Sigmoid colon (tissue), 7 donors: ENCODE data around the gene ICE1. TPM values are rescaled to one million over a fixed set of nuclear protein-coding genes. Genes with fewer than 3 reads are reported as not detected.
A peak's percentile ranks its signal among the peaks of the same experiment; 100 is the strongest.
"Not testable (repeated sequence)": the region's sequence is repeated elsewhere in the genome, so short reads cannot be mapped to it uniquely, and the experiment has no call there.

Experiments
- DNase-seq: peaks from one replicate; pipeline ENCODE4 v3.0.0-alpha.2; 2019
- H3K27ac ChIP-seq, 4 donors: fragments of 200-600 bp; sonication (generic); one replicate each; pipeline ENCODE4 v1.5.1; 2016 to 2019; ENCODE audit warnings: mild to moderate bottlenecking in 1 of 4
- H3K27me3 ChIP-seq, 3 donors: fragments of 200-600 bp; sonication (generic); one replicate each; pipeline ENCODE4 v1.5.1; 2019; ENCODE audit warnings: mild to moderate bottlenecking in 1 of 3
- H3K36me3 ChIP-seq, 4 donors: fragments of 200-600 bp; sonication (generic); one replicate each; pipeline ENCODE4 v1.5.1; 2016 to 2019
- H3K4me1 ChIP-seq, 4 donors: fragments of 200-600 bp; sonication (generic); one replicate each; pipeline ENCODE4 v1.5.1; 2017 to 2019
- H3K4me3 ChIP-seq, 4 donors: fragments of 200-600 bp; sonication (generic); one replicate each; pipeline ENCODE4 v1.5.1; 2017 to 2019; ENCODE audit warnings: mild to moderate bottlenecking in 2 of 4, moderate library complexity in 1 of 4
- H3K9me3 ChIP-seq, 4 donors: fragments of 200-600 bp in 3 of 4; sonication (generic) in 3 of 4; one replicate each; pipeline versions ENCODE4 v1.5.1 to v1.6.1; 2013 to 2019
- CTCF ChIP-seq, 4 experiments: fragments of 450-650 bp in 3 of 4; fragments of 200-600 bp in 1 of 4; IDR thresholded peaks; one replicate each; pipeline ENCODE4 v1.5.1; 2016 to 2019; ENCODE audit warnings: antibody characterized with exemption in 4 of 4, mild to moderate bottlenecking in 3 of 4, moderate library complexity in 2 of 4
- EP300 ChIP-seq, 4 donors: sonication (generic); formaldehyde crosslinking; IDR thresholded peaks; one replicate each; pipeline ENCODE4 v1.6.1; 2017; ENCODE audit warnings: antibody characterized with exemption in 4 of 4
- POLR2A ChIP-seq, 2 donors: fragments of 450-650 bp; IDR thresholded peaks; one replicate each; pipeline ENCODE4 v1.6.1; 2016; ENCODE audit warnings: antibody characterized with exemption in 2 of 2, mild to moderate bottlenecking in 2 of 2, moderate library complexity in 2 of 2
- POLR2AphosphoS5 ChIP-seq, 4 donors: sonication (generic); formaldehyde crosslinking; IDR thresholded peaks; one replicate each; pipeline ENCODE4 v1.6.1; 2017; ENCODE audit warnings: antibody characterized with exemption in 4 of 4
- WGBS, 2 donors: extraction: QIAGEN DNeasy Blood & Tissue Kit; methylation state at CpG; one replicate each; pipeline ENCODE4 v1.1.7; 2013; 5-methylcytosine and 5-hydroxymethylcytosine counted together
- intact Hi-C: fragments of 100-400 bp; cut with DNase I; formaldehyde crosslinking; loops from one replicate; pipeline ENCODE4 v1.15.1; 2023
- polyA plus RNA-seq, 3 donors: library from polyadenylated mRNA; stranded (reverse); fragments of 200-250 nt; gene quantifications; one replicate each; pipeline ENCODE4 v1.2.3, GENCODE V29; 2013
- total RNA-seq, 4 donors: library from RNA; depleted of rRNA; stranded (reverse); fragments of >200 nt; gene quantifications; one replicate each; pipeline ENCODE4 v1.1.0, GENCODE V29; 2016
- donor health status: healthy with polysubstance abuse.
- donor health status: Bipolar disorder and iron deficiency.
- donor health status: healthy.

Gene ICE1
- total and polyA plus RNA-seq, 7 donors, result 4.4 to 32.6 (median 28.1) TPM

- no peak for DNase-seq
- intact Hi-C loops, result no loop called here
- Histone ChIP-seq H3K27me3 (no peaks in the 10 kb centered on the region), H3K9me3 (peaks cover 0 to 5% (median 1%) of the 10 kb centered on the region in 4 donors), H3K4me1 (no peaks in the 10 kb centered on the region), H3K27ac (no peak overlapping the region), H3K4me3 (no peak overlapping the region), H3K36me3 (no peaks in the 10 kb centered on the region)
- TF ChIP-seq POLR2A (IDR thresholded peaks at IDR 0.05) (no peak), CTCF (IDR thresholded peaks at IDR 0.05) (no peak), POLR2AphosphoS5 (IDR thresholded peaks at IDR 0.05) (no peak), EP300 (IDR thresholded peaks at IDR 0.05) (no peak)
- 45 to 79% methylated on average over 3 of the region's 3 CpGs for WGBS, 2 donors
Measured at GRCh38 chr5:5505815-5506214, 83.3 kb downstream of the ICE1 start.

DNA sequence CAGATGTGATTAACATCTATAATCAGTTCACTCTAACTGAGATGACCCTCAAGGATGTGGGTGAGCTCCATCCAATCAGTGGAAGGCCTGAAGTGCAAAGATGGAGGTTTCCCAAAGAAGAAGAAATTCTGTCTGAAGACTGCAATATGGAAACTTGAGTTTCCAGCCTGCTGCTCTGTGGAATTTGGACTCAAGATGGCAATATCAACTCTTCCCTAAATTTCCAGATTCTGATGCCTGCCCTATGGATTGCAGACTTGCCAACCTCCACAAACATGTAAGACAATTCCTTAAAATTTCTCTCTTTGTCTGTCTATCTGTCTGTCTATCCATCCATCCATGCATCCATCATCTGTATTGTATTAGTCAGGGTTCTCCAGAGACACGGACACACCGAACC is 85.9 kb downstream of the ICE1 start:
- DNase-seq, result no peak
- H3K27me3 ChIP-seq, result no peaks in the 10 kb centered on the region
- intact Hi-C loops, result no loop called here
- WGBS, 2 donors, result 92 to 94% methylated on average over 2 of the region's 2 CpGs
- H3K4me1 ChIP-seq, result peaks cover 0 to 8% (median 0%) of the 10 kb centered on the region in 4 donors
- H3K27ac ChIP-seq, result no peak overlapping the region
- TF ChIP-seq POLR2AphosphoS5 (IDR thresholded peaks at IDR 0.05), result no peak
- TF ChIP-seq EP300 (IDR thresholded peaks at IDR 0.05), result no peak
- no peak for TF ChIP-seq POLR2A (IDR thresholded peaks at IDR 0.05)
- TF ChIP-seq CTCF (IDR thresholded peaks at IDR 0.05), result no peak
- H3K36me3 ChIP-seq, result no peaks in the 10 kb centered on the region
- H3K9me3 ChIP-seq, result peaks cover 0 to 5% (median 0%) of the 10 kb centered on the region in 4 donors
- no peak overlapping the region for H3K4me3 ChIP-seq

GRCh38 chr5:5511904-5512416 is 89.5 kb downstream of the ICE1 start:
- Histone ChIP-seq H3K9me3 (no peaks in the 10 kb centered on the region), H3K4me3 (no peak overlapping the region), H3K36me3 (no peaks in the 10 kb centered on the region), H3K27ac (no peak overlapping the region), H3K4me1 (peaks cover 0 to 8% (median 0%) of the 10 kb centered on the region in 4 donors), H3K27me3 (no peaks in the 10 kb centered on the region)
- intact Hi-C loops, result no loop called here
- 88 to 93% methylated on average over 11 of the region's 11 CpGs for WGBS, 2 donors
- no peak for TF ChIP-seq EP300 (IDR thresholded peaks at IDR 0.05)
- TF ChIP-seq CTCF (IDR thresholded peaks at IDR 0.05), result no peak
- no peak for TF ChIP-seq POLR2A (IDR thresholded peaks at IDR 0.05)
- no peak for TF ChIP-seq POLR2AphosphoS5 (IDR thresholded peaks at IDR 0.05)
- DNase-seq, result no peak

- Histone ChIP-seq H3K27ac (no peak overlapping the region), H3K36me3 (no peaks in the 10 kb centered on the region), H3K4me1 (peaks cover 0 to 8% (median 0%) of the 10 kb centered on the region in 4 donors), H3K9me3 (no peaks in the 10 kb centered on the region), H3K4me3 (no peak overlapping the region), H3K27me3 (no peaks in the 10 kb centered on the region)
- 65 to 71% methylated on average over 4 of the region's 4 CpGs for WGBS, 2 donors
- intact Hi-C loops, result no loop called here
- TF ChIP-seq CTCF (IDR thresholded peaks at IDR 0.05), result no peak
- TF ChIP-seq EP300 (IDR thresholded peaks at IDR 0.05), result peak in 1 of 4 donors; percentile 11
- TF ChIP-seq POLR2AphosphoS5 (IDR thresholded peaks at IDR 0.05), result peak in 1 of 4 donors; percentile 26
- no peak for TF ChIP-seq POLR2A (IDR thresholded peaks at IDR 0.05)
- DNase-seq, result no peak
Measured at GRCh38 chr5:5512543-5512942, 90.1 kb downstream of the ICE1 start.

- intact Hi-C loops, result not testable (repeated sequence)
Measured at GRCh38 chr5:5520622-5521021, 98.1 kb downstream of the ICE1 start.

More at GRCh38 chr5:5520622-5521021, 98.1 kb downstream of the ICE1 start:
- 66 to 92% methylated on average over 2 of the region's 4 CpGs for WGBS, 2 donors
- H3K4me3 ChIP-seq, H3K27me3 ChIP-seq, H3K36me3 ChIP-seq, H3K4me1 ChIP-seq, H3K9me3 ChIP-seq, DNase-seq, H3K27ac ChIP-seq: not testable (repeated sequence)
